ENCODE data around the gene SPRR4.
A peak's percentile ranks its signal among the peaks of the same experiment; 100 is the strongest.

GRCh38 chr1:152960452-152961044 is 9.9 kb upstream of the SPRR4 start:
- peak; percentile 59 for TF ChIP-seq CTCF (conservative IDR thresholded peaks at IDR 0.05; ENCODE audit: low read depth, low read length)
- no peak for TF ChIP-seq EZH2 (IDR thresholded peaks at IDR 0.05; ENCODE audit: low read length, unreplicated experiment)
- no peak for TF ChIP-seq EZH2phosphoT487 (IDR thresholded peaks at IDR 0.05; ENCODE audit: borderline replicate concordance, low read length)

All from PC-3 (cell line).